Hindlimb muscle (tissue), 1 donor: Measurements from ENCODE around the gene SSNA1. TPM values are rescaled to one million over a fixed set of nuclear protein-coding genes. Genes with fewer than 3 reads are reported as not detected.
A peak's percentile ranks its signal among the peaks of the same experiment; 100 is the strongest.

Experiments
- DNase-seq: peaks from one replicate; pipeline ENCODE4 v3.0.0-alpha.2; 2013
- polyA plus RNA-seq: library from polyadenylated mRNA; unstranded; fragments of 120-200 nt; gene quantifications from one replicate; pipeline ENCODE4 v1.2.1, GENCODE V29; 2013; ENCODE audit not compliant: insufficient read length

Gene SSNA1
- polyA plus RNA-seq, 1 donor = 66.5 TPM

DNA sequence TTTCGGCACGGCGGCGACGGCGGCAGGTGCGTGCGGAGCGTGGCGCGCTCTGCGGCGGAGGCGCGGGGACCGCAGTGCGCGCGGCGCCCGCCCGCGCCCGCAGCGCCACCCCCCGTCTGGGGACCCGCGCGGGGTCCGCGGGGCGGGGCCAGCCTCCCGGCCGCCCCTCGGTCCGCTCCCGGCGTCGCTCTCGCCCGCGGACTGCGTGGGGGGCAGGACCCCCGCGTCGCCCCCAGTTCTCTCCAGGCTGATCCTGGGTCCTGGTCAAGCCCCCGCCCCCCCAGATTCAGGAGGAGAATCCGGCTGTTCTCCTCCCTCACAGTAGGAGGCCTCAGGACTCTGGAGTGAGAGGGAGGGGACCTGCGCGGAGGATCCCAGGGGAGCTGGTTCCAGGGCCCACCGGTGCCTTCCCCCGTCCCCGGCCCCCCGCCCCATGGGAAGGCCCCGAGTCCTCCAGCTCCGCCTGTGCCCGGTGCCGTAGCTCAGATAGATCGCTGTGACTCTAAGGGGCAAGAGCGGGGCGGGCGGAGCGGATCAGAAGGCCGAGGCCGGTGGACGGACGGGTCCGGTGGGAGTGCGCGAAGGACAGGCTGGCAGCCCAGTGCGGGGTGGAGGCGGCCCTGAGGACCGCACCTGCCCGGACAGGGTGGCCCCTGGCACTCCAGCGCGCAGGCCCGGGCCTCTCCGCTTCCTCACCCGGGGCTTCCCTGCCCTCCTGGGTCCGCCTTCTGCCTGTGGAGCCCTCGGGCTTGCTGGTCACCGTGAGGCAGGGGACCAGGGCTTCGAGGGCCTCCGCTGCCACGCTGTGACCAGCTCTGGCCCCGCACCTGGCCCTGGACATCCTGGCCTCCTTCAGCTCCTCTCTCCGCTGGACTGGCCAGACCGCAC, 34.0 kb downstream of the SSNA1 start, which contains the start of gene RNF208:
RNF208 (minus strand) TSS at position 51 of the 888 bp plus-strand sequence. CDS start 1,028 bp downstream, outside the sequence.
- DNase-seq = no peak

DNA sequence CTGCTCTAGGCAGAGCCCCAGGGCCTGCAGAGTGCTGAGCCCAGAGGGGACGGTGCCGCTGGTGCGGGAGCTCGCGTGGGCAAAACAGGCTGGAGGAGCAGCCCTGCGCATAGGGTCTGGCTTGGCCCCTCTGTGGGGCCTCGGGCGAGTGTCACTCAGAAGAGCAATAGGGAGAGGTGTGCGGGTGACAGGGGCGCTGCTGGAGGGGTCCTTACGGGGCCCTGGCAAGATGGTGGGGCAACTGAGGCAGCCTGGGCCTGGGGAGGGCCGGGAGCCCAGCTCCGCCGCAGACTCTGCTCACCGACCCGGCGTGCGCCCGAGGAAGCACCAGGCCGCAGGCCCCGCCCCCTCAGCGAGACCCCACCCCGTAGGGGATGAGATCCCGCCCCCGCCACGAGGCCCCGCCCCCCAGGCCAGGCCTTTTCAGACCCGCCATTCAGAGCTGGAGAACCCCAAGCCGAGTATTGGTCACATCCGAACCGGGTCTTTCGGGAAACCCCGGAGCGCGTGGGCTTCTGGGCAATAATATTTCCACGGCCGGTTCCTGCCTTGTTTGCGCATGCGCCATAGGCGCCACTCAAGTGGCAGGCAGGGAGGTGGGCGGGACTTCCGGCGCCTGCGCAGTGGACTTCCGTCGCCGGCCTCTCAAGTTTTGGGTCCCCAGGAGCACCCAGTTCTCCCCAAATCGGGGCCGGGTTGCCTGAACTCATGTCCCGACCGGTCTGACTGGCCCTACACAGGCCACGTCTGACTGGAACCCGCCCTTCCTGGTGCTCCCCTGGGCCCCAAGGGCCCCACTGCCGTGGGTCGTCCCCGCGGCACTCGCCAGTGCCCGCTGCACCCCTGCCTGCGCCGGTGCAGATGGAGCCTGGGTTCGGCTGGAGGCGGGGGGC, 34.8 kb downstream of the SSNA1 start:
- peak; percentile 96 for DNase-seq

- DNase-seq = no peak
Measured at GRCh38 chr9:137224830-137225694, 36.6 kb downstream of the SSNA1 start, which contains the start of gene CYSRT1. Gene CYSRT1 (plus strand): TSS chr9:137225174. CDS start chr9:137225622, 448 bp downstream.

DNA sequence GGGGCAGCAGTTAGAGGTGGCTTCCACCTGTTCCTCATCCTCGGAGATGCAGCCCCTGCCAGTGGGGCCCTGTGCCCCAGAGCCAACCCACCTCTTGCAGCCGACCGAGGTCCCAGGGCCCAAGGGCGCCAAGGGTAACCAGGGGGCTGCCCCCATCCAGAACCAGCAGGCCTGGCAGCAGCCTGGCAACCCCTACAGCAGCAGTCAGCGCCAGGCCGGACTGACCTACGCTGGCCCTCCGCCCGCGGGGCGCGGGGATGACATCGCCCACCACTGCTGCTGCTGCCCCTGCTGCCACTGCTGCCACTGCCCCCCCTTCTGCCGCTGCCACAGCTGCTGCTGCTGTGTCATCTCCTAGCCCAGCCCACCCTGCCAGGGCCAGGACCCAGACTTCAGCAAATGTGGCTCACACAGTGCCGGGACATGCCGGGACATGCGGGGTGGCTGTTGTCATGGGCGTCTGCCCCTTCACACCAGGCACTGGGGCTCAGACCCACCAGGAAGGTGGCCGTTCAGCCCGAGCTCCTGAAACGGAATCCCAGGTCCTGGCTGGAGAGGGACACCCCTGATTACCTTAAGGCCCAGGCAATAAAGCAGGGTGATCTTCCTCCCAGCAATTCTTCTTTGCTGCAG, 37.3 kb downstream of the SSNA1 start:
- DNase-seq = no peak

- DNase-seq = no peak
Measured at GRCh38 chr9:137226338-137227053, 38.0 kb downstream of the SSNA1 start.

DNA sequence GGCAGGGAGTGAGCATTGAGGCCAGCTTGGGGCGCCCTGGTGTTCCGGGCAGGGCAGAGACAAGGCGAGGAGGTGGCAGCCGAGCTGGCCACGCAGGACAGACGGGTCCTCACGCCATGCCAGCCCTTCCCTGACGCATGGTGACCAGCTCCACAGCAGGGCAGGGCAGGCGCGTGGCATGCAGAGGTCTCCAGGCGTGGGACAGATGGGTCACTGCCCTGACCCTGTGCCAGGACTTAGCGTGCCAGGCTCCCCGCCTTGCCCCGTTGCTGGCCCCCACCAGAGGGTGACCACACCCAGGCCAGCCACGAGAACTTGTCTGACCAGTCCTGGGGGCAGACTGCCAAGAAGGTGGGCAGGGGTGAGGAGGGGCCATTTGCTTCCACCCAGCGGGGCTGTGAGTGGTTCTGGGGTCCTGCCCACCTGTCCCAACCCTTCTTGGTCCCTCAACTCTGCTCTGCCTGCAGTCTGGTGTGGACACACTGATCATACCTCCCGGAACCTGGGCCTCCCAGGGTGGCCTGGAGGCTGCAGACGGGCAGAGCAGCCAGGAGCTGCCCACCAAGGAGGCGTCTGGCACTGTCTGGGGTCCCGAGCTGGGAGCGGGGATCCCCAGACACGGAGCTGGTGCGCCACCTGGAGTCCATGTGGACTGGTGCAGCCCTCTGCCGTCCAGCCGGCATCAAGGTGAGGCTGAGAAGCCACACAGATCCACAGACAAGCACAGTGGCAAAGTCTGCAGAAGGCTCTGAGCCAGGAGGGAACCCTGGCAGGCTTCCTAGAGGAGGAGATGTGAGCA, 38.8 kb downstream of the SSNA1 start, which contains the start of gene RNF224:
RNF224 (plus strand) TSS at position 449 of the 799 bp plus-strand sequence. CDS start 834 bp downstream, outside the sequence.
- peak; percentile 64 for DNase-seq

- no peak for DNase-seq
Measured at GRCh38 chr9:137227853-137228505, 39.5 kb downstream of the SSNA1 start.

- DNase-seq = no peak
Measured at GRCh38 chr9:137228506-137228967, 40.1 kb downstream of the SSNA1 start.

- DNase-seq = no peak
Measured at GRCh38 chr9:137228968-137229896, 40.8 kb downstream of the SSNA1 start.

GRCh38 chr9:137229903-137230704, 41.6 kb downstream of the SSNA1 start:
- DNase-seq = no peak

- no peak for DNase-seq
Measured at GRCh38 chr9:137230705-137231371, 42.4 kb downstream of the SSNA1 start, which contains the start of gene SLC34A3. Gene SLC34A3 (plus strand): TSS chr9:137230901. CDS start chr9:137231703, 802 bp downstream.

DNA sequence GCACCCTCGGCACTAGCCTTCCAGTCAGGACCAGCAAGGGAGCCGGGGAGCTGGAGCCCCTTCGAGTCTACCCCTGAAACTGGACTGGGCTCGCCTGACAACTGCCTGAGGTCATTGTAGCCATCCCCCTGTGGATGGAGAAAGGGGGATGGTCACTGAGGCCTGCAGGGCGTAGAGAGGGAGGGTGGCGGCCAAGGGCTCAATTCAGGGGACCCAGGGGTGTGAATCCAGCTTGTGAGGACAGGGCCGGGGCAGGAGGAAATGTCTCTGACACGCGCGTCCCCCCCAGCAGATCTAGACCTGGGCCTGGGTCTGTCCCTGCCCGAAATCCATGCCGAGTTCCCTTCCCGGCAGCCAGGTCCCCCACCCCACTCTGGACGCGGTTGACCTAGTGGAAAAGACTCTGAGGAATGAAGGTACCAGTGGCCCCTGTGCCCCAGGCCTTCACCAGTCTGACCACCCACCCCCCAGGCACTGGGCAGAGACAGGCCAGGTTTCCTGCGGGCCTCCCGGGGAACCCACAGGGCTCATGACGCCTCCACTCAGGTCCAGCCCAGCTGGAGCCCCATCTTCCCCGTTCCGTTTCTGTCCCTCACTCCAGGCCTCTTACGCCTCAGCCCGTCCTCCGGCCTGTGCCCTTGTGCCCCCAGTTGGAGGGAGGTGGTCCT, 43.0 kb downstream of the SSNA1 start:
- no peak for DNase-seq

GRCh38 chr9:137232101-137232500, 43.6 kb downstream of the SSNA1 start:
- DNase-seq = no peak

DNA sequence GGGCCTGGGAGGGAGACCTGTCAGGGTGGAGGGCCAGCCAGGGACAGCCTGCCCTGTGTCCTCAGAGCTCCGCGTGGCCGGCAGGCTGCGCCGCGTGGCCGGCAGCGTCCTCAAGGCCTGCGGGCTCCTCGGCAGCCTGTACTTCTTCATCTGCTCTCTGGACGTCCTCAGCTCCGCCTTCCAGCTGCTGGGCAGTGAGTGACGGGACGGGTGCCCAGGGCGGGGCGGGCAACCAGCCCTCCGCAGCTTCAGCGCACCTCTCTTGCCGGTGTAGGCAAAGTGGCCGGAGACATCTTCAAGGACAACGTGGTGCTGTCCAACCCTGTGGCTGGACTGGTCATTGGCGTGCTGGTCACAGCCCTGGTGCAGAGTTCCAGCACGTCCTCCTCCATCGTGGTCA, 44.0 kb downstream of the SSNA1 start:
- no peak for DNase-seq

DNA sequence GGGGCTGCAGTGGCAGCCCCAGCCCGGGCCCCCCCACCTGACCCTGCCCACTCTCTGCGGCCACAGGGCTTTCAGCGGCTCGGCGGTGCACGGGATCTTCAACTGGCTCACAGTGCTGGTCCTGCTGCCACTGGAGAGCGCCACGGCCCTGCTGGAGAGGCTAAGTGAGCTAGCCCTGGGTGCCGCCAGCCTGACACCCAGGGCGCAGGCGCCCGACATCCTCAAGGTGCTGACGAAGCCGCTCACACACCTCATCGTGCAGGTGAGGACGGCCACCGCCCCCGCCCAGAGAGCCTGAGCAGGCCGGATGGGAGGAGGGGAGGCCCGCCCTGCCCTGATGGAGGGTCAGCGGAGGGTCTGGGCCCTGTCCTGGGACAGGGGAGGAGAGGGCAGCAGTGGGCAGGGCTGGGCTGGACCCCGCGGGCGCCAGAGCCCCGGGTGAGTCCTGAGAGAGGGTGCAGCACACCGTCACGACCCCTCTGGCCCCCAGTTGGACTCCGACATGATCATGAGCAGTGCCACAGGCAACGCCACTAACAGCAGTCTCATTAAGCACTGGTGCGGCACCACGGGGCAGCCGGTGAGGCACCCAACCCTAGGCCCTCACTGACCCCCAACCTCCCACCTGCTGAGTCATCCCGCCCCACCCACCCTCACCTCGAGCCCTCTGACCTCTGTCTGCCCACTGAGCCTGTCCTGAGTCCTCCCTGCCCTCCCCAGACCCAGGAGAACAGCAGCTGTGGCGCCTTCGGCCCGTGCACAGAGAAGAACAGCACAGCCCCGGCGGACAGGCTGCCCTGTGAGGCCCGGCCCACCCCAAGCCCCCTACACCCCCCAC, 44.9 kb downstream of the SSNA1 start:
- DNase-seq = no peak
